Retinal pigment epithelial cell (primary cell): ENCODE data around the gene PIGS.

Source experiments
- DNase-seq: peaks from one replicate; pipeline ENCODE4 v3.0.0-alpha.2; 2010; ENCODE audit warnings: low read depth
- H3K4me3 ChIP-seq: 2 replicates; pipeline ENCODE4 v1.5.1; 2011; ENCODE audit warnings: mild to moderate bottlenecking, low read length, control low read depth, moderate library complexity
- TF ChIP-seq, protein P1 (sequence below): conservative IDR thresholded peaks from 2 replicates; pipeline ENCODE4 v1.5.1; 2011; ENCODE audit warnings: low read depth, low read length, control low read depth, inconsistent platforms

The PIGS gene

DNA sequence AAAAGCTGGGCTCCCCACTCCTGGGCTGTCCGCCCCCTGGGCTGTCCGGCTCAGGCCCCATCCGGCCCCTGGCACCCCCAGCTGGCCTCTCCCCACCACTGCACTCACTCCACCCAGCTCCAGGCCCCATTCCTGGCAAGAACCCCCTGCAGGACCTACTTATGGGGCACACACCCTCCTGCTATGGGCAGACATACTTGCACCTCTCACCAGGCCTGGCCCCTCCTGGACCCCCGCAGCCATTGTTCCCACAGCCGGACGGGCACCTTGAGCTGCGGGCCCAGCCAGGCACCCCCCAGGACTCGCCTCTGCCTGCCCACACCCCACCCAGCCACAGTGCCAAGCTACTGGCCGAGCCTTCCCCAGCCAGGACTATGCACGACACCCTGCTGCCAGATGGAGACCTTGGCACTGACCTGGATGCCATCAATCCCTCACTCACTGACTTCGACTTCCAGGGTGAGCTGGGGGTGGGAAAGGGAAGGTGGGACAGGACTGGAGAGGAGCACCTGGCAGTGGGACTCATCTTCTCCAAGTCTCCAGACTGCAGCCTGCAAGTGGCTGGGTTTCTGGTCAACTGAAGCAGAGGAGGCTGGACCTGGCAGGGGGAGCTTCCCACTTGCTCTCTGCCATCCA, 36.5 kb downstream of the PIGS start:
- H3K4me3 ChIP-seq = no peak overlapping the region
- DNase-seq = no peak
- TF ChIP-seq, protein P1, sequence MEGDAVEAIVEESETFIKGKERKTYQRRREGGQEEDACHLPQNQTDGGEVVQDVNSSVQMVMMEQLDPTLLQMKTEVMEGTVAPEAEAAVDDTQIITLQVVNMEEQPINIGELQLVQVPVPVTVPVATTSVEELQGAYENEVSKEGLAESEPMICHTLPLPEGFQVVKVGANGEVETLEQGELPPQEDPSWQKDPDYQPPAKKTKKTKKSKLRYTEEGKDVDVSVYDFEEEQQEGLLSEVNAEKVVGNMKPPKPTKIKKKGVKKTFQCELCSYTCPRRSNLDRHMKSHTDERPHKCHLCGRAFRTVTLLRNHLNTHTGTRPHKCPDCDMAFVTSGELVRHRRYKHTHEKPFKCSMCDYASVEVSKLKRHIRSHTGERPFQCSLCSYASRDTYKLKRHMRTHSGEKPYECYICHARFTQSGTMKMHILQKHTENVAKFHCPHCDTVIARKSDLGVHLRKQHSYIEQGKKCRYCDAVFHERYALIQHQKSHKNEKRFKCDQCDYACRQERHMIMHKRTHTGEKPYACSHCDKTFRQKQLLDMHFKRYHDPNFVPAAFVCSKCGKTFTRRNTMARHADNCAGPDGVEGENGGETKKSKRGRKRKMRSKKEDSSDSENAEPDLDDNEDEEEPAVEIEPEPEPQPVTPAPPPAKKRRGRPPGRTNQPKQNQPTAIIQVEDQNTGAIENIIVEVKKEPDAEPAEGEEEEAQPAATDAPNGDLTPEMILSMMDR = no peak

DNA sequence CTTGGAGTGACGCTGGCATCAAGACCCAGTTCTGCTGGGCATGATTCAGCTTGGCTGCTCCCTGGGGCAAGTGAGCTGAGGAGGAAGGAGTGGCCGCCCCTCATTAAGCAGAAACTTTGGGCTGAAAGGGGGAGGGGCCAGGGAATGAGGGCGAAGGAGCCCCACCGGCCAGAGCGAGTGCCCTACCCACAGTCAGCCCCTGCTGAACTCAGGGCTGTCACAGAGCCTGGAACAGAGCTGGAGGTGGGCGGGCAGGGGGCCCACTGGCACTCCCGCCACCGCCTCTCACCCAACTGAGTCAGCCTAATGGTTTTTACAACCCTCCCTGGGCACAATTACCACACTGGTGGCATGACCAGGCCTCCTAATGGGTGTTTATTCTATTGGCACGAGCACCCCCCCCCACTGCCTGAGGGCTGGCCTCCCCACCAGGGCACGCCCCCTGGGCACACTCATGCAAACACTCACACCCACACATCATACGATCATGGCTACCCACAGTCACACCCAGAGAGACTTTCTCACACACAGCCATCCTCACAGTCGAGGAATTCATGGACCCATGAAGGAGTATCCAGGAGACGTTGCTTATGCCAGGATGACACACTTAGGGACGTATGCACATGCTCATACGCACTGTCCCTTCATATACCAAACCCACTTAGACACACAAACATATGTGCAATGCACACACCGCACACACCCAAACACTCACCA, 38.1 kb downstream of the PIGS start:
- TF ChIP-seq, protein P1 = no peak
- DNase-seq = no peak
- no peak overlapping the region for H3K4me3 ChIP-seq

DNA sequence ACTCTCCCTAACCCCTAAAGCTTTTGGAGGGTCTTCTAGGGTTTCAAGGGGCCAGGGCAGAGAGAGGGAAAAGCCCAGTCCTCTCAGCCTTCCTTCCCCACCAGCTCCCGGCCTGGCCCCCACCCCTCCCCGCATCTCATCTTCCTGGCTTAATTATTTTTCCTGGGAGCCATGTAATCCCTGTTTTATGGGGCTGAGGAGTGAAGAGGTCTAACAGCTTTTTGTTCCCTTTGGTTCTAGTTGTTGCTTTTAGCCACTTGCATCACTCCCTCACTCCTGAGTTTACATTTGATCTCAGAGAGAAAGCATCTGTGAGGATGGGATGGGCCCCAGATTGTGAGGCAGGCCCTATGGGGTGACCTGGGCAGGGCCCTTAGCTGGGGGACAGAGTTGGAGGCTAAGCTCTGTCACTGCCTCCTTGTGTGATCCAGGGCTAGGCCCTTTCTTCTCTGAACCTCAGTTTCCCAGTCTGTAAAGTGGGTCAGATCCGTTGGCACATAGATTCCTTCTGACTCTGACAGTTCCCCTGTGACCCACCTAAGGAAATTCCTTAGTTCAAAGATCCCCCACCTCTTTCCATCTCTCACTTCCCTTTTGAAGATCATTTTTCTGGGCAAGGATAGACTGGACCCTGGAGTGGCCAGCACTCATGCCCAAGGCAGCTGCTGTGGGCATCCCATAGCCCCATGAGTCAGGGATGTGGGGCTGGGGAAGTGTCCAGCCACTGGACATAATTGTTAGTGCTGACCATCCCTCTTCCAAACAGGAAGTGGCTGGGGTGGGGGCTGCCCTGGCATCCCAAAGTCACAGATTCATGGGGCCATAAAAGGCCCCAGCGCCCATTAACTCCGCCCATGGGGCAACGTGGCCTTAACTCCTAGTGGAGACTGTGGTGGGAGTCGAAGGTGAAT, 39.0 kb downstream of the PIGS start:
- no peak overlapping the region for H3K4me3 ChIP-seq
- DNase-seq = no peak
- TF ChIP-seq, protein P1 = no peak

DNA sequence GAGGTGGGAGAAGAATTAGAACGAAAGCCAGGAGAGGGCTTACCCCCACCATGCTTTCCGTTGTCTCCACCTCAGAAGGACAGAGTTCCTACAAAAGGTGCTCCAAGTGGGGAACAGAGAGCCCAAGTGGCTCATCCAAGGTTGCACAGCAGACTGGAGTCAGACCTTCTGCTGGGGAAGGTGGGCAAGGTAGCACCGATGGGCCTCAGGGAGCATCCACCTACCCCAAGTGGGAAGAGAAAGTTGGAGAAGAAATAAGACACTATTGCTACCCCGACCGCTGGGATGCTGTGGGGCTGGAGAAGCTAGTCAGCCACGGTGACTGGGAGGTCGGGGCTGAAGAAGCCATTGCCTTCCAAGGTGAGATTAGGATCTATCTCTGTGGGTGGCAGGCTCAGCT, 40.4 kb downstream of the PIGS start:
- H3K4me3 ChIP-seq = no peak overlapping the region
- DNase-seq = no peak
- TF ChIP-seq, protein P1 = no peak

DNA sequence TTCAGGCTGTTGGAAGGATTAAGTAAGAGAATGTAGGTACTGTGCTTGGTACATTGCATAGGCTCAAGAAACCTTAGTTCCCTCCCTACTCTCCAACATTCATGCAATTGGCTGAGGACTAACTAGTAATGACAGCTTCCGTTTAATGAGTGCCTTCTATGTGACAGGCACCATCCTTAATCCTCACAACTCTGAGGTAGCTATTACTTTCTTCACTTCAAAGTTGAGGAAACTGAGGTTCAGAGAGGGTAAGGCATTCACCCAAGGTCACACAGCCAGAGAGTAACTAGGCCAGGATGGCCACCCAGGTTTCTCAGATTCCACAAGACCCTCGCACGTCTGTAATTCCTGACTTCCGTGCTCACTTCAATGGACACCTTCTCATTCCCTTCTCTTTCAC, 41.1 kb downstream of the PIGS start:
- TF ChIP-seq, protein P1 = no peak
- no peak for DNase-seq
- H3K4me3 ChIP-seq = no peak overlapping the region

DNA sequence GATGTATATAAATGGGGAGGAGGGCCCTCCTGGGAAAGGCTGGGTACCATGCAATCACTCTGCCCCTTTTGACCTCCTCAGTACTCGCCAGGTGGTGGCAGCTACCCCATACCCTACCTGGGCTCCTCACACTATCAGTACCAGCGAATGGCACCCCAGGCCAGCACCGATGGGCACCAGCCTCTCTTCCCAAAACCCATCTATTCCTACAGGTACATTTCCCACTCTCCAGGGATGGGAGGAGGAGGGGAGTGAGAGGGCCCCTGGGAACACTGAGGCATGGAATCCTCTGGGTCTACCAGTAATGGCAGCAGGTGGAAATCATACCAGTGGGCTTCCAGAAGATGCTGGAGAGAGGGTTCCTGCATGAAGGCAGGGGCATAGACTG, 42.3 kb downstream of the PIGS start:
- no peak for DNase-seq

More for the DNA sequence above, 42.3 kb downstream of the PIGS start:
- H3K4me3 ChIP-seq = no peak overlapping the region
- TF ChIP-seq, protein P1 = no peak
